CD4-positive, CD25-positive, alpha-beta regulatory T cell (primary cell): ENCODE results near the gene PPIL4. TPM values are rescaled to one million over a fixed set of nuclear protein-coding genes. Genes with fewer than 3 reads are reported as not detected.

Source experiments
- ATAC-seq, 2 donors: fragments of 150-1000 bp; cut with Tn5 transposase; one replicate each; pipeline ENCODE4 v1.10.0; 2021; ENCODE audit warnings: low read depth in 2 of 2, moderate number of reproducible peaks in 2 of 2, moderate library complexity in 1 of 2
- DNase-seq, 3 donors: peaks; one replicate each; pipeline versions ENCODE4 v3.0.0 to v3.0.0-alpha.2; 2012 to 2022; ENCODE audit warnings: mixed read lengths in 1 of 3
- H3K27ac ChIP-seq: one replicate; pipeline ENCODE4 v1.7.0; 2013; ENCODE audit warnings: mild to moderate bottlenecking, low read length; ENCODE audit not compliant: insufficient read depth, poor library complexity, severe bottlenecking
- H3K27me3 ChIP-seq: one replicate; pipeline ENCODE4 v1.7.0; 2013; ENCODE audit warnings: low read length; ENCODE audit not compliant: control insufficient read depth, insufficient read depth
- H3K36me3 ChIP-seq: one replicate; pipeline ENCODE4 v1.7.0; 2013; ENCODE audit warnings: mild to moderate bottlenecking, low read length, moderate library complexity; ENCODE audit not compliant: control insufficient read depth, insufficient read depth
- H3K4me1 ChIP-seq: 2 replicates; pipeline ENCODE4 v1.7.0; 2013; ENCODE audit warnings: mild to moderate bottlenecking, low read length; ENCODE audit not compliant: insufficient read depth, control insufficient read depth, poor library complexity, severe bottlenecking
- H3K4me3 ChIP-seq: one replicate; pipeline ENCODE4 v1.7.0; 2013; ENCODE audit warnings: low read depth, mild to moderate bottlenecking, low read length, moderate library complexity
- H3K9me3 ChIP-seq, 2 experiments: 1 replicate in 1 of 2; 2 replicates in 1 of 2; pipeline ENCODE4 v1.7.0; 2013; ENCODE audit warnings: low read length in 2 of 2, mild to moderate bottlenecking in 1 of 2, moderate library complexity in 1 of 2; ENCODE audit not compliant: control insufficient read depth in 2 of 2
- H3K27ac Mint-ChIP-seq, 3 donors: one replicate each; pipeline ENCODE4 v1.8.0; 2020 to 2022; ENCODE audit warnings: mild to moderate bottlenecking in 3 of 3, mixed read lengths in 3 of 3, moderate library complexity in 2 of 3
- H3K27me3 Mint-ChIP-seq: one replicate; pipeline ENCODE4 v1.8.0; 2022; ENCODE audit warnings: mild to moderate bottlenecking, mixed read lengths
- H3K36me3 Mint-ChIP-seq: one replicate; pipeline ENCODE4 v1.8.0; 2020; ENCODE audit warnings: mixed read lengths
- H3K4me1 Mint-ChIP-seq, 4 donors: one replicate each; pipeline ENCODE4 v1.8.0; 2020 to 2022; ENCODE audit warnings: mixed read lengths in 4 of 4, mild to moderate bottlenecking in 1 of 4
- H3K4me3 Mint-ChIP-seq, 4 donors: one replicate each; pipeline ENCODE4 v1.8.0; 2020 to 2022; ENCODE audit warnings: mild to moderate bottlenecking in 4 of 4, mixed read lengths in 4 of 4, moderate library complexity in 3 of 4
- H3K9me3 Mint-ChIP-seq, 7 donors: one replicate each; pipeline ENCODE4 v1.8.0; 2020 to 2022; ENCODE audit warnings: mixed read lengths in 7 of 7, mild to moderate bottlenecking in 3 of 7, moderate library complexity in 2 of 7
- polyA plus RNA-seq, 4 donors: library from polyadenylated mRNA; unstranded; fragments of 300-500 nt; fragmentation: Illumina TruSeq; gene quantifications; one replicate each; pipeline ENCODE4 v1.2.3, GENCODE V29; 2021
- total RNA-seq: library from RNA; stranded (reverse); gene quantifications from one replicate; pipeline ENCODE4 v1.2.3, GENCODE V29; 2022

Gene PPIL4, protein sequence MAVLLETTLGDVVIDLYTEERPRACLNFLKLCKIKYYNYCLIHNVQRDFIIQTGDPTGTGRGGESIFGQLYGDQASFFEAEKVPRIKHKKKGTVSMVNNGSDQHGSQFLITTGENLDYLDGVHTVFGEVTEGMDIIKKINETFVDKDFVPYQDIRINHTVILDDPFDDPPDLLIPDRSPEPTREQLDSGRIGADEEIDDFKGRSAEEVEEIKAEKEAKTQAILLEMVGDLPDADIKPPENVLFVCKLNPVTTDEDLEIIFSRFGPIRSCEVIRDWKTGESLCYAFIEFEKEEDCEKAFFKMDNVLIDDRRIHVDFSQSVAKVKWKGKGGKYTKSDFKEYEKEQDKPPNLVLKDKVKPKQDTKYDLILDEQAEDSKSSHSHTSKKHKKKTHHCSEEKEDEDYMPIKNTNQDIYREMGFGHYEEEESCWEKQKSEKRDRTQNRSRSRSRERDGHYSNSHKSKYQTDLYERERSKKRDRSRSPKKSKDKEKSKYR
- total RNA-seq: 40.8 TPM
- polyA plus RNA-seq: 10 to 100 TPM; 10.0 to 13.3 (median 12.0) TPM

DNA sequence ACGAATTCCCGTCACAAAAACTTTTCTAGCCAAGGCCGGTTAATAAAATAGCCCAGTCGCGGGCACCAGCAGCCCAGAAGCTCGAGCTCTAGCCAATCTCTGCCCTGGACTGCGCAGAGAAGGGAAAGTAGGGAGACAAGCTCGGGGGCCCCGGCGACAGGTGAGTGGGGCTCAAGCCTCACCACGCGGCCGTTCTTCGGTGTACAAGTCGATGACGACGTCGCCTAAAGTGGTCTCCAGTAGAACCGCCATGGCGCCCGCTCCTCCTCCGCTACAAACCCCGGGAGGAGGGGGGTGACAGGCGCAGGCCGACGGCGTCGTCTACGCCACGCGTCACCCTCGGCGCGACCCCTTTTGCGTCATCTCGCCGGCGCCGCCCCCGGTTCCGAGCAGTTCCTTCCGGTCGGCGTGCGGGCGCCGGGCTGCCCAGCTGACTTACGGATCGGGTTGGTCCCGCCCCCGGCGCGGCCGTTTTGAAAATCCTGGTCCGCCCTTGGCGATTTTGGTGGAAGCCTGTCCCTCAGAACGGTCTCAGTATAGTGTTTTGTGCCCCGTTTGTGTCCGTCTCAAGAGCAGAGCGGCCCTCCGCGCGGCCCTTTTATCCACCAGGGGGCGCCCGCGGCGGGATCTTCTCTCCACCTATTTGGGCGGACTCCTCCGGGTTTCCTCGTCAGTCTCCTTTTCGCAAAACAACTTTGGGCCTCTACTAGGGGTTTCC, at the start of gene PPIL4:
PPIL4 (minus strand) TSS at position 290 of the 718 bp plus-strand sequence; CDS start at position 252, 38 bp downstream.
- Histone ChIP-seq H3K9me3 (no peaks in the 10 kb centered on the region), H3K4me1 (peaks cover 28% of the 10 kb centered on the region), H3K27ac (peak within 1 kb of the TSS; percentile 100), H3K4me3 (peak within 1 kb of the TSS; percentile 100), H3K27me3 (no peaks in the 10 kb centered on the region), H3K36me3 (peaks cover 5% of the 10 kb centered on the region)
- peak; percentile 91 to 95 for ATAC-seq
- Mint-ChIP-seq H3K4me3 (peak within 1 kb of the TSS; percentile 98 to 99 (median 99)), H3K9me3 (peaks cover 0 to 3% (median 0%) of the 10 kb centered on the region in 7 donors), H3K27ac (peak within 1 kb of the TSS; percentile 99 to 100 (median 100)), H3K36me3 (peaks cover under 1% of the 10 kb centered on the region), H3K27me3 (peaks cover 11% of the 10 kb centered on the region), H3K4me1 (peaks cover 26 to 39% (median 33%) of the 10 kb centered on the region in 4 donors)
- peak; percentile 94 to 98 (median 97) for DNase-seq

DNA sequence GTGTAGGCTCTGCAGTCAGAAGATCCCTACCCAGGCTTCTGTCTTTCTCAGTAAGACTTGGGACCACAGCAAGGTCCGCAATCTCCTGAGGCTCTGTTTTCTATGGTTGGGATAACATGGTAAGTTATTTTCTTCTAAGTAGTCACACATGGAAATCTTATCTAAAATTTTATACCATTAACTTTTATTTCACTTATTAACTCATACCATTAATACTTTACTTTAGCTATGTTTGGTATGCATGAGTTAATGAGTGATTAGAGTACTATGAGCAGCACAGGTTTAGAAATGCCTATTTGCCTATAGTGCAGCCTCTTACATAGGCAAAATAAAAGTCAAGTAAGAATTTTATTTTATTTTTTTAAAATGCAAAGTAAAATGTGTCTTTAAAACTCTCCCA, 47.6 kb upstream of the PPIL4 start:
- peaks cover 0 to 5% (median 0%) of the 10 kb centered on the region in 4 donors for H3K4me1 Mint-ChIP-seq
- H3K36me3 ChIP-seq: peaks cover 69% of the 10 kb centered on the region
- DNase-seq (no peak), ATAC-seq (no peak)
- H3K27ac ChIP-seq: no peak overlapping the region
- H3K27me3 Mint-ChIP-seq: no peaks in the 10 kb centered on the region
- no peak overlapping the region for H3K4me3 Mint-ChIP-seq
- no peak overlapping the region for H3K27ac Mint-ChIP-seq
- peaks cover 41% of the 10 kb centered on the region for H3K36me3 Mint-ChIP-seq
- H3K27me3 ChIP-seq: no peaks in the 10 kb centered on the region
- no peaks in the 10 kb centered on the region for H3K9me3 Mint-ChIP-seq
- no peaks in the 10 kb centered on the region for H3K4me1 ChIP-seq
- no peak overlapping the region for H3K4me3 ChIP-seq
- no peaks in the 10 kb centered on the region for H3K9me3 ChIP-seq

DNA sequence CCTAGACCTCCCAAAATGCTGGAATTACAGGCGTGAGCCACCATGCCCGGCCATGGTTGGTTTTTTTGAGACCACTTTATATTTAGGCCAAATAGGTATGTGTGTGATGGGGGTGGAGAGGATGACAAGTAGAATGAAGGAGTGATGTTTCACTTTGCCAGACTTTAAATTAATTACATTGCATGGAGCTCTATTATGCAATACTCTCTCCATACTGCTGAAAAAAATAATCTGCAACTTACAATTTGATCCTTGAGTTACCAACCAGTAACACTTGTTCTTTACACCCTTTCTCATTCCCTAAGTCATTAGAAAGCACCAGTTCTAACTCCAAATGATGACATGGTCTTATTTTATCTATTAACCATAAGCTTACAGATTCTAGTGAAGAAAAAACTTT, 47.1 kb upstream of the PPIL4 start:
- no peak for DNase-seq
- H3K4me3 Mint-ChIP-seq: no peak overlapping the region
- no peak overlapping the region for H3K27ac Mint-ChIP-seq
- no peaks in the 10 kb centered on the region for H3K9me3 Mint-ChIP-seq
- no peaks in the 10 kb centered on the region for H3K4me1 ChIP-seq
- peaks cover 0 to 5% (median 0%) of the 10 kb centered on the region in 4 donors for H3K4me1 Mint-ChIP-seq
- H3K27ac ChIP-seq: no peak overlapping the region
- no peak for ATAC-seq
- H3K36me3 Mint-ChIP-seq: peaks cover 40% of the 10 kb centered on the region
- H3K9me3 ChIP-seq: no peaks in the 10 kb centered on the region
- H3K27me3 ChIP-seq: no peaks in the 10 kb centered on the region
- H3K36me3 ChIP-seq: peaks cover 68% of the 10 kb centered on the region
- no peak overlapping the region for H3K4me3 ChIP-seq
- H3K27me3 Mint-ChIP-seq: no peaks in the 10 kb centered on the region

DNA sequence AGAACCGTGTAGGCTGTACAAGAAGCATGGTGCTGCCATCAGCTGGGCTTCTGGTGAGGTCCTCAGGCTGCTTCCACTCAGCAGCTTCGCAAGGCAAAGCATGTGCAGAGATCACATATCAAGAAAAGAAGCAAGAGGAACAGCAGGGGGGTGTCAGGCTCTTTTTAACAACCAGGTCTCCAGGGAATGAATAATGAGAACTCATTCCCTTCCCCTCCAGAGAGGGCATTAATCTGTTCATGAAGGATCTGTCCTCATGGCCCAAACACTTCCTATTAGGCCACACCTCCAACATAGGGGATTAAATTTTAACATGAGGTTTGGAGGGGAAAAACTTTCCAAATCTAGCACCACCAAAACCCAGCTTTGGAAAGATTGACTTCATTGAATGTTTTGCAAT, 40.3 kb upstream of the PPIL4 start:
- no peaks in the 10 kb centered on the region for H3K4me1 ChIP-seq
- ATAC-seq (no peak), DNase-seq (no peak)
- H3K27ac Mint-ChIP-seq: no peak overlapping the region
- no peaks in the 10 kb centered on the region for H3K4me1 Mint-ChIP-seq
- no peaks in the 10 kb centered on the region for H3K9me3 ChIP-seq
- peaks cover 62% of the 10 kb centered on the region for H3K36me3 ChIP-seq
- H3K27ac ChIP-seq: no peak overlapping the region
- peaks cover 33% of the 10 kb centered on the region for H3K36me3 Mint-ChIP-seq
- no peak overlapping the region for H3K4me3 Mint-ChIP-seq
- no peaks in the 10 kb centered on the region for H3K27me3 ChIP-seq
- H3K4me3 ChIP-seq: no peak overlapping the region
- H3K9me3 Mint-ChIP-seq: no peaks in the 10 kb centered on the region
- H3K27me3 Mint-ChIP-seq: no peaks in the 10 kb centered on the region

DNA sequence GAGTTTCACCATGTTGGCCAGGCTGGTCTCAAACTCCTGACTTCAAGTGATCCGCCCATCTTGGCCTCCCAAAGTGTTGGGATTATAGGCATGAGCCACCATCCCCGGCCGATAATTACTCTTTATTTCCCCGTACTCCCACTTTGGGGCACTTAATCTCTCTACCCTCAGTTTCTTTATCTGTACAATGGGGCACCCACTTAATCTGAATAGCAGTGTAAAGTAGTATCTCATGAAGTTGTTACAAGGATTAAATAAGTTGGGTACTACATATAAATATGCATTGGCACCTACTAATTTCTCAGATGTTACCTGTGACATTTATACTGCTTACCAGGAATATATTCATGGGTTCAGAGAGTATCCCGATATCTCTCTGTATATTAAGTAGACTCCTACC, 35.5 kb upstream of the PPIL4 start:
- Mint-ChIP-seq H3K4me3 (no peak overlapping the region), H3K4me1 (peaks cover 0 to 4% (median under 1%) of the 10 kb centered on the region in 4 donors), H3K27ac (no peak overlapping the region), H3K27me3 (no peaks in the 10 kb centered on the region), H3K9me3 (no peaks in the 10 kb centered on the region), H3K36me3 (peaks cover 30% of the 10 kb centered on the region)
- Histone ChIP-seq H3K27ac (no peak overlapping the region), H3K9me3 (no peaks in the 10 kb centered on the region), H3K27me3 (no peaks in the 10 kb centered on the region), H3K36me3 (peaks cover 56% of the 10 kb centered on the region), H3K4me1 (no peaks in the 10 kb centered on the region), H3K4me3 (no peak overlapping the region)
- DNase-seq (no peak), ATAC-seq (no peak)

DNA sequence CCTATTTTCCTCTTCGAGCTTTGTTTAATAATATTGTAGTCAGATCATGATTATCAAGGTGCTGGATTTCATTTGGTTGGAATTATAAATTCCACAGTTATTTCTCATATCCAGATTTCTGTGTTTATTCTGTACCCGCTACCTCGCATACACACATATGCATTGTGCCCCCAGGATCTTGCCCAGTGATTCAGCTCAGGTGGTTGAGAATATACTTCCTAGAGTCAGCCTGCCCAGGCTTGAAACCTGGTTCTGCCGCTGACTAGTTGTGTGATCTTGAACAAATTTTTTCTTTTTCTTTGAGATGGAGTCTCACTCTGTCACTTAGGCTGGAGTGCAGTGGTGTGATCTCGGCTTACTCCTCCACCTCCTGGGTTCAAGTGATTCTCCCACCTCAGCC, 35.0 kb upstream of the PPIL4 start:
- Histone ChIP-seq H3K4me1 (no peaks in the 10 kb centered on the region), H3K27me3 (no peaks in the 10 kb centered on the region), H3K9me3 (no peaks in the 10 kb centered on the region), H3K36me3 (peaks cover 55% of the 10 kb centered on the region), H3K4me3 (no peak overlapping the region), H3K27ac (no peak overlapping the region)
- Mint-ChIP-seq H3K9me3 (no peaks in the 10 kb centered on the region), H3K36me3 (peaks cover 30% of the 10 kb centered on the region), H3K4me3 (no peak overlapping the region), H3K27me3 (no peaks in the 10 kb centered on the region), H3K27ac (no peak overlapping the region), H3K4me1 (peaks cover 0 to 4% (median under 1%) of the 10 kb centered on the region in 4 donors)
- ATAC-seq: no peak
- DNase-seq: no peak

DNA sequence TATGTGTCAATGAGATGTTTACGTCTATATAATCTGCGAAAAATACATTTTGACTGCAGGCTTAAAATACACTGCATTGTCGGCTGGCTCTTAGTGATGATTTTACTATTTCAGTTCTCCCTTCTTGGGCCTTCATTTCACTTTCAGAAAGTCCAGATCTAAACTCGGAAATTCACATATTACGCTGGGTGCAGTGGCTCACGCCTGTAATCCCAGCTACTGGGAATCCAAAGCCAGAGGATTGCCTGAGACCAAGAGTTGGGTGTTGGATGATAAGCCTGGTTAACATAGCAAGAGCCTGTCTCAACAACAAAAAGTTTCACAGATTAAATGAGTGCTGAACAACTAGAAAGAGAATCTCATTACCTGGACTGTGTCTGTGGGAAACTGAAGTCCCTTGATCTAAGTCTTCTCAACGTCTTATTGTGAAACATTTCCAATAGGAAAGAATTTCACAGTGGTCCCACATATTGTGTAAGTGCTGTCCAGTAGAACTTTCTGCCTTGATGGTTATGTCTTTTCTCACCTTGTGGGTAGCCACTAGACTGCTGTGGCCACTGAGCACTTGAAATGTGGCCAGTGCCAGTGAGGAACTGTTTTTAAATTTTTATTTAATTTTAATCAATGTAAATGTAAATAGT, 22.2 kb upstream of the PPIL4 start:
- peak overlapping the region; percentile 93 to 99 (median 97) for H3K4me3 Mint-ChIP-seq
- H3K4me1 Mint-ChIP-seq: peaks cover 5 to 33% (median 21%) of the 10 kb centered on the region in 4 donors

More for the DNA sequence above, 22.2 kb upstream of the PPIL4 start:
- no peak for ATAC-seq
- DNase-seq: no peak
- no peak overlapping the region for H3K27ac Mint-ChIP-seq
- H3K36me3 Mint-ChIP-seq: no peaks in the 10 kb centered on the region
- H3K9me3 ChIP-seq: no peaks in the 10 kb centered on the region
- peaks cover 4% of the 10 kb centered on the region for H3K27me3 Mint-ChIP-seq
- no peak overlapping the region for H3K27ac ChIP-seq
- H3K9me3 Mint-ChIP-seq: no peaks in the 10 kb centered on the region
- H3K36me3 ChIP-seq: peaks cover 5% of the 10 kb centered on the region
- peaks cover 19% of the 10 kb centered on the region for H3K4me1 ChIP-seq
- peak overlapping the region; percentile 82 for H3K4me3 ChIP-seq
- no peaks in the 10 kb centered on the region for H3K27me3 ChIP-seq
